ENCODE data around the gene FAM228B. TPM values are rescaled to one million over a fixed set of nuclear protein-coding genes. Genes with fewer than 3 reads are reported as not detected.

FAM228B gene
- 1 to 10 TPM; 4.1 to 4.6 TPM for total RNA-seq

- Mint-ChIP-seq H3K4me1 (peaks cover 15% of the 10 kb centered on the region), H3K36me3 (no peaks in the 10 kb centered on the region), H3K9me3 (no peaks in the 10 kb centered on the region), H3K4me3 (peak within 1 kb of the TSS; percentile 83), H3K27ac (peak within 1 kb of the TSS; percentile 81), H3K27me3 (no peaks in the 10 kb centered on the region)
- peak; percentile 79 for DNase-seq
These were observed at the start of gene FAM228B, which contains the start of gene PFN4 for GRCh38 chr2:24123195-24123921. FAM228B (plus strand) TSS chr2:24123469; CDS start chr2:24124362, 893 bp downstream. PFN4 (minus strand) TSS chr2:24123334; CDS start chr2:24122535, 799 bp downstream.

- Mint-ChIP-seq H3K9me3 (no peaks in the 10 kb centered on the region), H3K27me3 (no peaks in the 10 kb centered on the region), H3K4me1 (peaks cover 39% of the 10 kb centered on the region), H3K4me3 (no peak overlapping the region), H3K36me3 (peaks cover 18% of the 10 kb centered on the region), H3K27ac (no peak overlapping the region)
- DNase-seq = no peak
These were observed 49.5 kb upstream of the FAM228B start for GRCh38 chr2:24073816-24074215.

GRCh38 chr2:24075259-24075658 lies 48.0 kb upstream of the FAM228B start:
- no peaks in the 10 kb centered on the region for H3K9me3 Mint-ChIP-seq
- H3K27ac Mint-ChIP-seq = peak overlapping the region; percentile 96
- H3K36me3 Mint-ChIP-seq = peaks cover 15% of the 10 kb centered on the region
- H3K27me3 Mint-ChIP-seq = no peaks in the 10 kb centered on the region
- H3K4me3 Mint-ChIP-seq = peak overlapping the region; percentile 98
- H3K4me1 Mint-ChIP-seq = peaks cover 39% of the 10 kb centered on the region
- DNase-seq = no peak

GRCh38 chr2:24075915-24076848 lies 47.1 kb upstream of the FAM228B start, which contains the start of gene SF3B6:
SF3B6 (minus strand) TSS chr2:24076326; CDS start chr2:24076229, 97 bp downstream.
- Mint-ChIP-seq H3K4me1 (peaks cover 39% of the 10 kb centered on the region), H3K9me3 (no peaks in the 10 kb centered on the region), H3K27ac (peak within 1 kb of the TSS; percentile 96), H3K4me3 (peak within 1 kb of the TSS; percentile 98), H3K36me3 (peaks cover 15% of the 10 kb centered on the region), H3K27me3 (no peaks in the 10 kb centered on the region)
- peak; percentile 99 for DNase-seq

GRCh38 chr2:24076849-24077534 lies 46.3 kb upstream of the FAM228B start:
- DNase-seq = no peak
- Mint-ChIP-seq H3K9me3 (no peaks in the 10 kb centered on the region), H3K4me3 (peak overlapping the region; percentile 98), H3K27ac (peak overlapping the region; percentile 96), H3K4me1 (peaks cover 32% of the 10 kb centered on the region), H3K36me3 (peaks cover 19% of the 10 kb centered on the region), H3K27me3 (no peaks in the 10 kb centered on the region)

GRCh38 chr2:24077535-24077877 lies 45.8 kb upstream of the FAM228B start:
- no peaks in the 10 kb centered on the region for H3K27me3 Mint-ChIP-seq
- peak overlapping the region; percentile 96 for H3K27ac Mint-ChIP-seq
- DNase-seq = no peak
- H3K4me3 Mint-ChIP-seq = peak overlapping the region; percentile 98
- H3K4me1 Mint-ChIP-seq = peaks cover 29% of the 10 kb centered on the region
- no peaks in the 10 kb centered on the region for H3K9me3 Mint-ChIP-seq
- peaks cover 18% of the 10 kb centered on the region for H3K36me3 Mint-ChIP-seq

- Mint-ChIP-seq H3K27me3 (no peaks in the 10 kb centered on the region), H3K4me1 (peaks cover 26% of the 10 kb centered on the region), H3K27ac (peak overlapping the region; percentile 96), H3K9me3 (no peaks in the 10 kb centered on the region), H3K36me3 (peaks cover 15% of the 10 kb centered on the region), H3K4me3 (peak overlapping the region; percentile 98)
- no peak for DNase-seq
These were observed 45.4 kb upstream of the FAM228B start for GRCh38 chr2:24077879-24078278.

GRCh38 chr2:24080701-24081100 lies 42.6 kb upstream of the FAM228B start:
- H3K27ac Mint-ChIP-seq = no peak overlapping the region
- H3K27me3 Mint-ChIP-seq = no peaks in the 10 kb centered on the region
- H3K4me1 Mint-ChIP-seq = peaks cover 22% of the 10 kb centered on the region
- peaks cover 6% of the 10 kb centered on the region for H3K36me3 Mint-ChIP-seq
- H3K4me3 Mint-ChIP-seq = no peak overlapping the region
- no peaks in the 10 kb centered on the region for H3K9me3 Mint-ChIP-seq
- no peak for DNase-seq

- Mint-ChIP-seq H3K27me3 (no peaks in the 10 kb centered on the region), H3K36me3 (peaks cover 6% of the 10 kb centered on the region), H3K27ac (no peak overlapping the region)
These were observed 40.3 kb upstream of the FAM228B start for GRCh38 chr2:24082787-24083566.

GRCh38 chr2:24083567-24084385 lies 39.5 kb upstream of the FAM228B start:
- Mint-ChIP-seq H3K4me1 (peaks cover 14% of the 10 kb centered on the region), H3K27me3 (no peaks in the 10 kb centered on the region), H3K4me3 (peak overlapping the region; percentile 87), H3K9me3 (no peaks in the 10 kb centered on the region), H3K36me3 (peaks cover 6% of the 10 kb centered on the region), H3K27ac (peak overlapping the region; percentile 84)
- peak; percentile 58 for DNase-seq

More at GRCh38 chr2:24082787-24083566, 40.3 kb upstream of the FAM228B start:
- no peaks in the 10 kb centered on the region for H3K9me3 Mint-ChIP-seq
- peak overlapping the region; percentile 87 for H3K4me3 Mint-ChIP-seq
- H3K4me1 Mint-ChIP-seq = peaks cover 16% of the 10 kb centered on the region
- DNase-seq = no peak

GRCh38 chr2:24084386-24085199 lies 38.7 kb upstream of the FAM228B start, which contains the start of gene TP53I3:
TP53I3 (minus strand) TSS chr2:24084834; CDS start chr2:24084326, 508 bp downstream.
- Mint-ChIP-seq H3K9me3 (no peaks in the 10 kb centered on the region), H3K27me3 (no peaks in the 10 kb centered on the region), H3K4me3 (peak within 1 kb of the TSS; percentile 87), H3K4me1 (peaks cover 14% of the 10 kb centered on the region), H3K27ac (peak within 1 kb of the TSS; percentile 84), H3K36me3 (peaks cover 6% of the 10 kb centered on the region)
- DNase-seq = peak; percentile 89

- peaks cover 14% of the 10 kb centered on the region for H3K4me1 Mint-ChIP-seq
- peak overlapping the region; percentile 87 for H3K4me3 Mint-ChIP-seq
- H3K9me3 Mint-ChIP-seq = no peaks in the 10 kb centered on the region
- H3K27ac Mint-ChIP-seq = no peak overlapping the region
- DNase-seq = no peak
- no peaks in the 10 kb centered on the region for H3K27me3 Mint-ChIP-seq
- H3K36me3 Mint-ChIP-seq = peaks cover 6% of the 10 kb centered on the region
These were observed 38.1 kb upstream of the FAM228B start for GRCh38 chr2:24085200-24085489.

- Mint-ChIP-seq H3K27me3 (no peaks in the 10 kb centered on the region), H3K27ac (no peak overlapping the region), H3K36me3 (peaks cover 6% of the 10 kb centered on the region), H3K9me3 (no peaks in the 10 kb centered on the region), H3K4me3 (no peak overlapping the region), H3K4me1 (peaks cover 14% of the 10 kb centered on the region)
- no peak for DNase-seq
These were observed 37.0 kb upstream of the FAM228B start for GRCh38 chr2:24086241-24086640.
